T-cell (primary cell): ENCODE measurements around the gene PROX2. TPM values are rescaled to one million over a fixed set of nuclear protein-coding genes. Genes with fewer than 3 reads are reported as not detected.

Experiments
- ATAC-seq, 4 experiments: fragments of 200-7000 bp in 3 of 4; fragments of 150-1000 bp in 1 of 4; cut with Tn5 transposase; replicated peaks in 1 of 4; 1 replicate in 3 of 4; 2 replicates in 1 of 4; pipeline ENCODE4 v1.10.0; 2021; ENCODE audit warnings: moderate library complexity in 3 of 4, mild to moderate bottlenecking in 2 of 4, moderate number of reproducible peaks in 1 of 4
- CTCF ChIA-PET, 2 donors: fragments of 300-600 bp; sonication (Branson Sonifier 250); formaldehyde crosslinking; loops; one replicate each; lab custom pipeline; 2022; ENCODE audit warnings: antibody characterized with exemption in 2 of 2; lab: Charles Lee
- POLR2A ChIA-PET, 2 donors: fragments of 300-600 bp; sonication (Branson Sonifier 250); formaldehyde crosslinking; loops; one replicate each; lab custom pipeline; 2022; ENCODE audit warnings: antibody characterized with exemption in 2 of 2; lab: Charles Lee
- DNase-seq, 35 experiments: peaks; one replicate each; pipeline versions ENCODE4 v3.0.0 to v3.0.0-alpha.2; 2013 to 2023
- H3K27ac ChIP-seq: one replicate; pipeline ENCODE4 v1.5.1; 2013; ENCODE audit warnings: low read length
- H3K27me3 ChIP-seq, 2 experiments: replicated peaks in 1 of 2; 1 replicate in 1 of 2; 2 replicates in 1 of 2; pipeline versions ENCODE4 v1.6.1 to v1.7.0; 2013; ENCODE audit warnings: low read length in 1 of 2, mixed read lengths in 1 of 2; ENCODE audit not compliant: control insufficient read depth in 2 of 2, insufficient read depth in 2 of 2; ENCODE audit errors: extremely low read depth in 1 of 2
- H3K36me3 ChIP-seq, 2 donors: 1 replicate in 1 of 2; 2 replicates in 1 of 2; pipeline versions ENCODE4 v1.6.1 to v1.7.0; 2013; ENCODE audit warnings: low read length in 1 of 2; ENCODE audit not compliant: control insufficient read depth in 2 of 2, insufficient read depth in 1 of 2; ENCODE audit errors: extremely low read depth in 1 of 2
- H3K4me1 ChIP-seq, 2 experiments: 1 replicate in 1 of 2; 2 replicates in 1 of 2; pipeline versions ENCODE4 v1.6.1 to v1.7.0; 2013; ENCODE audit warnings: low read length in 2 of 2, mixed read lengths in 1 of 2; ENCODE audit not compliant: insufficient read depth in 2 of 2, control insufficient read depth in 1 of 2; ENCODE audit errors: extremely low read depth in 1 of 2
- H3K4me3 ChIP-seq, 2 donors: 1 replicate in 1 of 2; 2 replicates in 1 of 2; pipeline versions ENCODE4 v1.5.1 to v1.7.0; 2013; ENCODE audit warnings: mild to moderate bottlenecking in 2 of 2, low read length in 1 of 2, moderate library complexity in 1 of 2; ENCODE audit not compliant: control insufficient read depth in 1 of 2; ENCODE audit errors: extremely low read depth in 1 of 2
- H3K9me3 ChIP-seq: 2 replicates; pipeline ENCODE4 v1.7.0; 2013
- H3K27ac Mint-ChIP-seq, 2 donors: one replicate each; pipeline ENCODE4 v1.8.0; 2020 to 2021; ENCODE audit warnings: mild to moderate bottlenecking in 2 of 2, mixed read lengths in 2 of 2
- H3K27me3 Mint-ChIP-seq, 2 donors: one replicate each; pipeline ENCODE4 v1.8.0; 2021 to 2022; ENCODE audit warnings: mixed read lengths in 2 of 2
- H3K36me3 Mint-ChIP-seq: one replicate; pipeline ENCODE4 v1.8.0; 2021; ENCODE audit warnings: mixed read lengths
- H3K4me1 Mint-ChIP-seq, 3 donors: one replicate each; pipeline ENCODE4 v1.8.0; 2020 to 2022; ENCODE audit warnings: mixed read lengths in 3 of 3, mild to moderate bottlenecking in 1 of 3
- H3K4me3 Mint-ChIP-seq, 3 donors: one replicate each; pipeline ENCODE4 v1.8.0; 2020 to 2022; ENCODE audit warnings: mild to moderate bottlenecking in 3 of 3, mixed read lengths in 3 of 3, moderate library complexity in 3 of 3
- H3K9me3 Mint-ChIP-seq, 3 donors: one replicate each; pipeline ENCODE4 v1.8.0; 2020 to 2022; ENCODE audit warnings: mixed read lengths in 3 of 3
- WGBS: methylation state at CpG from one replicate; pipeline ENCODE4 v1.1.5; 2013; ENCODE audit warnings: missing lambda C conversion rate; ENCODE audit not compliant: insufficient coverage; 5-methylcytosine and 5-hydroxymethylcytosine counted together
- total RNA-seq, 35 experiments: library from RNA in 6 of 35; stranded (reverse) in 6 of 35; fragments of 120-200 nt in 1 of 35; gene quantifications; one replicate each; pipeline versions ENCODE4 v1.2.1 to v1.2.4 and lab custom pipeline; 2013 to 2026

PROX2 gene
- total RNA-seq, 5 donors from 2014 or later (not counting 1 experiment from before 2014, with no cell fraction given) = 0.10 to 0.12 TPM; not detected in 3

DNA sequence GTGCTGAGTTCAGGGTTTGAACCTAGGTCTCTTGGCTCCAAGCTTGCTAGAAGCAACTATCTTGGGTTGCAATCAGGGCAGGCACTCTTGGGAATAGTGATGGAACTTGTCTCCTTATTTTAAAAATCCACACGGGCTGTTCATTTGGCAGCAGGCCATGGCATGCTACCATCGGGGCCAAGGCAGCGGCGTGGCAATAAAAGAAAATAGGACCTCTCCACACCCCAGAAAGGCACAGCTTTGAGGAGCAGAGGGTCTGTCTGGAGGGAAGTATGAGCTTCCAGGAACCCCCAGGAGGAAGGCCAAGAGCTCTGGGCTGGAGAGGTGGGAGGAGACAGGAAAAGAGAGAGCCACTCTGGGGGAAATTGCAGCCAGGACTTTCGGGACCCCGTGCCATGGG is 31.8 kb upstream of the PROX2 start:
- Histone ChIP-seq H3K36me3 (peaks cover 3 to 24% of the 10 kb centered on the region in 2 donors), H3K27me3 (no peaks in the 10 kb centered on the region), H3K9me3 (no peaks in the 10 kb centered on the region), H3K27ac (no peak overlapping the region), H3K4me3 (no peak overlapping the region), H3K4me1 (peaks cover 0 to 17% of the 10 kb centered on the region in 2 experiments)
- POLR2A ChIA-PET = interaction anchor here in 1 of 2 donors (0.5 kb wide), 1 partner anchor 1448 kb away, joined by 4 read pairs; no protein-coding TSS in a partner anchor
- Mint-ChIP-seq H3K27me3 (no peaks in the 10 kb centered on the region), H3K9me3 (no peaks in the 10 kb centered on the region), H3K4me3 (no peak overlapping the region), H3K27ac (no peak overlapping the region), H3K36me3 (peaks cover 4% of the 10 kb centered on the region), H3K4me1 (peaks cover 0 to 11% (median 11%) of the 10 kb centered on the region in 3 donors)
- DNase-seq (no peak), ATAC-seq (no peak)
- CTCF ChIA-PET = interaction anchor here (0.6 to 6.8 kb wide), 4 partner anchors 25 to 738 kb away, joined by 3 to 166 read pairs (median 41); no protein-coding TSS in a partner anchor
- 90% methylated on average over 4 of the region's 6 CpGs for WGBS

- no peak overlapping the region for H3K27ac Mint-ChIP-seq
- 79% methylated on average over 5 of the region's 12 CpGs for WGBS
- H3K27ac ChIP-seq = no peak overlapping the region
- H3K9me3 ChIP-seq = no peaks in the 10 kb centered on the region
- peaks cover 3 to 32% of the 10 kb centered on the region in 2 donors for H3K36me3 ChIP-seq
- H3K4me3 ChIP-seq = no peak overlapping the region
- H3K4me1 ChIP-seq = peaks cover 0 to 17% of the 10 kb centered on the region in 2 experiments
- H3K27me3 Mint-ChIP-seq = no peaks in the 10 kb centered on the region
- no peak overlapping the region for H3K4me3 Mint-ChIP-seq
- H3K36me3 Mint-ChIP-seq = peaks cover 11% of the 10 kb centered on the region
- peak in 1 of 4 experiments; percentile 30 for ATAC-seq
- ChIA-PET CTCF (interaction anchor here (0.6 to 6.8 kb wide), 5 partner anchors 22 to 739 kb away, joined by 3 to 166 read pairs (median 3); no protein-coding TSS in a partner anchor), POLR2A (no interaction called here)
- H3K27me3 ChIP-seq = no peaks in the 10 kb centered on the region
- peaks cover 0 to 11% (median 11%) of the 10 kb centered on the region in 3 donors for H3K4me1 Mint-ChIP-seq
- DNase-seq = no peak
- no peaks in the 10 kb centered on the region for H3K9me3 Mint-ChIP-seq
Observed at GRCh38 chr14:74906925-74907521, 31.1 kb upstream of the PROX2 start.

- H3K36me3 ChIP-seq = peaks cover 10 to 45% of the 10 kb centered on the region in 2 donors
- H3K27me3 Mint-ChIP-seq = no peaks in the 10 kb centered on the region
- H3K27ac ChIP-seq = peak overlapping the region; percentile 8
- H3K4me1 ChIP-seq = peaks cover 0 to 17% of the 10 kb centered on the region in 2 experiments
- peaks cover 0 to 11% (median 11%) of the 10 kb centered on the region in 3 donors for H3K4me1 Mint-ChIP-seq
- no peaks in the 10 kb centered on the region for H3K9me3 ChIP-seq
- peak overlapping the region; percentile 55 to 70 for H3K27ac Mint-ChIP-seq
- peaks cover 18% of the 10 kb centered on the region for H3K36me3 Mint-ChIP-seq
- WGBS = 61% methylated on average over 12 of the region's 14 CpGs
- DNase-seq = peak; percentile 31 to 87 (median 74)
- ChIA-PET POLR2A (interaction anchor here (0.7 to 1.5 kb wide), 3 partner anchors 24 to 51 kb away, joined by 3 to 6 read pairs (median 4); partner anchors contain the start of gene DLST (in 1 of the 2)), CTCF (interaction anchor here (0.6 to 6.8 kb wide), 25 partner anchors 9 to 491 kb away, joined by 3 to 166 read pairs (median 6); partner anchors contain the start of genes DLST (in 1 of the 2), PROX2 (in 1 of the 2) and RPS6KL1 (in 1 of the 2))
- peak; percentile 69 to 74 (median 72) for ATAC-seq
- no peak overlapping the region for H3K4me3 Mint-ChIP-seq
- H3K4me3 ChIP-seq = no peak overlapping the region
- no peaks in the 10 kb centered on the region for H3K9me3 Mint-ChIP-seq
- no peaks in the 10 kb centered on the region for H3K27me3 ChIP-seq
Observed at GRCh38 chr14:74905595-74906142, 29.7 kb upstream of the PROX2 start.

- POLR2A ChIA-PET = interaction anchor here (0.7 to 1.5 kb wide), 4 partner anchors 23 to 50 kb away, joined by 3 to 6 read pairs (median 4); partner anchors contain the start of gene DLST (in 1 of the 2)
- no peaks in the 10 kb centered on the region for H3K9me3 ChIP-seq
- peak overlapping the region; percentile 61 to 75 for H3K27ac Mint-ChIP-seq
- DNase-seq (no peak), ATAC-seq (peak in 1 of 4 experiments; percentile 3)
- H3K27me3 Mint-ChIP-seq = no peaks in the 10 kb centered on the region
- WGBS = 100% methylated on average over 3 of the region's 6 CpGs
- no peaks in the 10 kb centered on the region for H3K27me3 ChIP-seq
- H3K4me1 ChIP-seq = peaks cover 0 to 17% of the 10 kb centered on the region in 2 experiments
- CTCF ChIA-PET = interaction anchor here (0.6 to 6.8 kb wide), 22 partner anchors 8 to 491 kb away, joined by 3 to 166 read pairs (median 7); partner anchors contain the start of genes DLST (in 1 of the 2), LTBP2 (in 1 of the 2), PROX2 (in 1 of the 2) and RPS6KL1 (in 1 of the 2)
- H3K36me3 ChIP-seq = peaks cover 11 to 53% of the 10 kb centered on the region in 2 donors
- no peak overlapping the region for H3K4me3 ChIP-seq
- H3K4me1 Mint-ChIP-seq = peaks cover 0 to 11% (median 11%) of the 10 kb centered on the region in 3 donors
- peaks cover 25% of the 10 kb centered on the region for H3K36me3 Mint-ChIP-seq
- no peaks in the 10 kb centered on the region for H3K9me3 Mint-ChIP-seq
- no peak overlapping the region for H3K4me3 Mint-ChIP-seq
- no peak overlapping the region for H3K27ac ChIP-seq
Observed at GRCh38 chr14:74904635-74905503, 28.9 kb upstream of the PROX2 start.

- H3K36me3 Mint-ChIP-seq = peaks cover 42% of the 10 kb centered on the region
- WGBS = 89% methylated on average over 3 of the region's 10 CpGs
- no peaks in the 10 kb centered on the region for H3K27me3 Mint-ChIP-seq
- H3K4me3 Mint-ChIP-seq = no peak overlapping the region
- no peaks in the 10 kb centered on the region for H3K9me3 Mint-ChIP-seq
- Histone ChIP-seq H3K4me1 (peaks cover 0 to 17% of the 10 kb centered on the region in 2 experiments), H3K27ac (no peak overlapping the region), H3K27me3 (no peaks in the 10 kb centered on the region), H3K9me3 (no peaks in the 10 kb centered on the region), H3K36me3 (peaks cover 15 to 71% of the 10 kb centered on the region in 2 donors), H3K4me3 (no peak overlapping the region)
- DNase-seq = no peak
- peak overlapping the region; percentile 52 to 66 for H3K27ac Mint-ChIP-seq
- CTCF ChIA-PET = interaction anchor here in 1 of 2 donors (6.8 kb wide), 1 partner anchor 44 kb away, joined by 166 read pairs; no protein-coding TSS in a partner anchor
- POLR2A ChIA-PET = interaction anchor here in 1 of 2 donors (0.6 kb wide), 1 partner anchor 405 kb away, joined by 4 read pairs; no protein-coding TSS in a partner anchor
- H3K4me1 Mint-ChIP-seq = peaks cover 0 to 11% (median 11%) of the 10 kb centered on the region in 3 donors
- ATAC-seq = no peak
Observed at GRCh38 chr14:74902941-74903705, 27.2 kb upstream of the PROX2 start.
